ENCODE results near the gene LRMDA.

DNA sequence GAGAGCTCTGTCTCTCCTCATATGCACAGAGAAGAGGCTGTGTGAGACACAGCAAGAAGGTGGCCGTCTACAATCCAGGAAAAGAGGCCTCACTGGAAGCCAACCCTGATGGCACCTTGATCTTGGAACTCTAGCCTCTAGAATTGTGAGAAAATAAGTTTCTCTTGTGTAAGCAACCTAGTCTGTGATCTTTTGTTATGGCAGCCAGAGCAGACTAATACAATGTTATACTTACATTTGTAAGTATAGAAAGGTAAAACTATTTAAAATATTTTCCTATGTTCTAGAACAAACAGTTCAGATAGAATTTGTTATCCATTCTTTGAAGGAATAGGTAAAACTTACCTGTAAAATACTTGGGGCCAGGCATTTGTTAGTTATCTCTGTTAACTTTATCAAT, 53.3 kb downstream of the LRMDA start:
- TF ChIP-seq, protein P1, sequence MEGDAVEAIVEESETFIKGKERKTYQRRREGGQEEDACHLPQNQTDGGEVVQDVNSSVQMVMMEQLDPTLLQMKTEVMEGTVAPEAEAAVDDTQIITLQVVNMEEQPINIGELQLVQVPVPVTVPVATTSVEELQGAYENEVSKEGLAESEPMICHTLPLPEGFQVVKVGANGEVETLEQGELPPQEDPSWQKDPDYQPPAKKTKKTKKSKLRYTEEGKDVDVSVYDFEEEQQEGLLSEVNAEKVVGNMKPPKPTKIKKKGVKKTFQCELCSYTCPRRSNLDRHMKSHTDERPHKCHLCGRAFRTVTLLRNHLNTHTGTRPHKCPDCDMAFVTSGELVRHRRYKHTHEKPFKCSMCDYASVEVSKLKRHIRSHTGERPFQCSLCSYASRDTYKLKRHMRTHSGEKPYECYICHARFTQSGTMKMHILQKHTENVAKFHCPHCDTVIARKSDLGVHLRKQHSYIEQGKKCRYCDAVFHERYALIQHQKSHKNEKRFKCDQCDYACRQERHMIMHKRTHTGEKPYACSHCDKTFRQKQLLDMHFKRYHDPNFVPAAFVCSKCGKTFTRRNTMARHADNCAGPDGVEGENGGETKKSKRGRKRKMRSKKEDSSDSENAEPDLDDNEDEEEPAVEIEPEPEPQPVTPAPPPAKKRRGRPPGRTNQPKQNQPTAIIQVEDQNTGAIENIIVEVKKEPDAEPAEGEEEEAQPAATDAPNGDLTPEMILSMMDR (conservative IDR thresholded peaks at IDR 0.05; ENCODE audit: low read length): no peak
- no peak for TF ChIP-seq EZH2phosphoT487 (IDR thresholded peaks at IDR 0.05; ENCODE audit: borderline replicate concordance, low read depth, low read length)

Data from OCI-LY7 (cell line).